Kidney tubule cell (primary cell): ENCODE data around the gene IGLL5.

Experiments
- DNase-seq: peaks from one replicate; pipeline ENCODE4 v3.0.0-alpha.2; 2018; ENCODE audit warnings: low spot score

The IGLL5 gene

DNA sequence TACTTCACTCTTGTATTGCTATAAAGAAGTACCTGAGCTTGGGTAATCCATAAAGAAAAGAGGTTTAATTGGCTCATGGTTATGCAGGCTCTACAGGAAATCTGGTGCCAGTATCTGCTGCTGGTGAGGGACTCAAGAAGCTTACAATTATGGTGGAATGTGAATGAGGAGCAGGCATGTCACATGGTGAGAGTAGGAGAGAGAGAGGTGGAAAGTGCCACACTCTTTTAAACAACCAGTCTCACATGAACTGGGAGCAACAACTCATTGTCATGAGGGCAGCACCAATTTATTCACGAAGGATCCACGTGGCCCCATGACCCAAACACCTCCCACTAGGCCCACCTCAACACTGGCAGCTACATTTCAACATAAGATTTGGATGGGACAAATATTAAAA, 24.6 kb upstream of the IGLL5 start:
- no peak for DNase-seq

DNA sequence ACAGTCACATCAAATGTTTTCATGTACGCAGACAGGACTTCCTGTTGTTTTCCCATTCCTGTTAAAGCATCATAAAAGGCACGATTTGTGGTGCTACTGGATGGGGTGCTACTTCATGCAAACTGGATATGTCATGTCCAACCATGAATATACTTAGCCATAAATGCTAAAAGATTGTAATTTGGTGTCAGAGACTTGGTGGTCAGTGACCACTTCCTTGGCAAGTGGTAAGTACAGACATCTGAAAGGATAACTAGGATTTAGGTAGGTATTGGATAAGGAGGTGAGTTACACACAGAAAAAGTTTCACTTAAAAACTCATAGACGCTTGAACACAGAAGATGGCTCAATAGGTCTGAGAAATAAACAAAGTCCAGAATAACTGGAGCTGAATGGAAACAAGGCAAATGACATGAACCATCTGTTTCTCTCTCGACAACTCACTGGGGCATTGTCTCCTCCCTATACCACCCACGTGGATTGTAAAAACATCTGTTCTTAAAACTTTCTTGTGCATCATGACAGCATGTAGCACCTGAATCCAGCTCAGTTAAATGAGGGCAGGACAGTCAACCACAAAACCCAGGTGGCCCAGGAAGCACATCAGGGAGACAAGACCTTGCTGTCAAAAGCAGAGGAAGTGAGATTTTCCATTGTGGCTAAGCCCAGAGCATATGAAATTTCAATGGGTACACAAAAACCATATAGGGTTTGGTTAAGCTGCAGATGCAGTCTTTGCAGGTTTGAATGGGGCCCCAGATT, 22.1 kb upstream of the IGLL5 start:
- DNase-seq: no peak

DNA sequence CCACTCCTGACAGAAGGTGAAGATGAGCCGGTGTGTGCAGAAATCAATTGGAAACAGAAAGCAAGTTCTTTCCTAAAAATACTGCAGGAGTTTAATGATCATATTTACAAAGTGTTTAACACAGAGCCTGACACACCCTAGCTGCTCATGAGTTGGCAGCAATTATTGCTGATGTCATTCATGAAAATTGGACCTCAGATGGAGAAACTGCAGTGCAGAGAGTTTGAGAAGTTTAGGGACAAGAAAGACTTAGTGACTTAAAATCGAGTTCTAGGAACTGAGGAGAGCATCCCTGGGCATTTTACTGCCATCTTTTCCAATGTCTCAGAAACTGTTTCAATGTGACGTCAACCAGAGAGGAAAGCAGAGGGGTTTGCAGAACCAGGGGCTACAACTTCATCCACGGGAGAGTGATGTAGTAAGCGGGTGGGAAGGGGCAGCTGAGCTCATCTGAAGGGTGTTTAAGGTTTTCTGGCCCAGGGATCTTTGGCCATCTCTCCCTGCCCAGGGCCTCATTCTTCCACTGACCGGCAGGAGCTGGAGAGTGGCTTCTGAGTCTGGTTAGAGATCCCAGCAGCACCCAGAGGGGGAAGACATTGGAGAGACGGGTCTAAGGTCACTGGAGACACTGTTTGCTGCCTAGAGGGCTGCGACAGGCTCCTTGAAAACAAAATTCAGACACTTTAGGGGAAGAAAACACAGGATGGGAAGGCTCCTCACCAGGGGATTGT, 21.1 kb upstream of the IGLL5 start:
- no peak for DNase-seq

DNA sequence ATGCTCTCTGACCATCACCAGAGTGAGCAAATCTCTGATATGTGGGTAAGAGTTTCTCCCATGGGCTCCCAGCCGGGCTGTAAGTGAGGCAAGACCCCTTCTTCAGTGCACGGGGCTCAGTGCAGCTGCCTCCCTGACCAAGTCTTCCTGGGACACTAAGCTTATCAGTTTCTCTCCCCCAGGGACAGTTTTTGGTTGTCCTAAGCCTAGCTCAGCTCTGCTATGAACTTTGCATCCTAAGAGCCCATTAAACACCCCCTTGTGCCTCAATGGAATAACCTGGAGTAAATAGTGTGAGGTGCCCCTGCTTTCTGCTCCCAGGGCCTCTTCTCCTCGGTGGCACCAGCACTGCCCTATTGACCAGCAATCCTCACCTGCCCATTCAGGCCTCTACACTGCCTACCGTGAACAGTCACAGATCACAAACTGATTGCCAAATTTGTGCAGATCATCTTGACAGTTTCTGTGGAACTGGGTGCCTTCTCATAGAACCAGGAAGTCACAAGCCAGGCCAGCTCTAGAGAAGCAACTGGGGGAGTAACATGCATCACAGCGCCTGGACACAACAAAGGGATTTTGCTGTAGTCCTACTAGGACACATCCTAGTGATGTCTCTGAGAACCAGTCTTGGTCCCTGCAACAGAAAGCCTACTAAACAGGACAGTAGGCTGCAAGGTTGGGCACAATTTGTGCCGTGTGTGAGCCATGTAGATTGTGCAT, 19.5 kb upstream of the IGLL5 start:
- DNase-seq: no peak

DNA sequence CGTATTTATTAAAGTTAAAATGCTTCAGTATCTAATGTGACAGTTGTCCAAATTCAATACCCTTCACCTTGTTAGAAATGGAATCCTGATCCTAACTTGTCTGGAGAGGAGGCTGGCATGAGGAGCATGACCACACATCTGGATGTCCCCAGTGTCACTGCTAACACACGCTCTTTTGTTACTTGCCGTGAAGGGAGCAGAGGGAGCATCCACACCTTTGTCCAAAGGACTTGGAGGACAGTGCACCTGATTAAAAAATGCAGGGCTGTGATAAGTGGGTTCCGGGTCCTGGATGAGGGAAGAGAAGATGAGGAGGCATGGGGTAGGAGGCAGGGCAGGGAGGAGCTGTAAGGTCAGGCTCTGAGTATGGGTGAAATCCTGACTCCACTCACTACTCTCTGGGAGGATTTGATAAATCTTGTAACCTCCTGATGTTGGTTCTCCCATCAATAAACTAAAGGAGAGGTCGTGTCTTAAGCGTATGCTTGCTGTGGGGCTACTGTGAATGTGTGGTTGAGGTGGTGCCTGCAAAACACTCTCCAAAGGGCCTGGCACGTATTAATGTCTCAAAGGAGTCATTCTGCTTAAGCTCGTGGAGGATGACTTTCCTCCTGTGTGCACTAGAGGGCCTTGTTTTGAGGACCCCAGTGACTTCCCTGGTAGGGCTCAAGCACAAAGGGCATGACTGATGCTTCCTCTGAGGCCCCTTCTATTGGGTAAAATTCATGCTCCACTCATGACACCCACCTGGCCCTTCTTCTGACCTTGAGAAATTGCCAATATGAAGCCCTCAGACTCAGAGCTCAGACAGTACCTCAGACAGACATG, 16.8 kb upstream of the IGLL5 start:
- DNase-seq: no peak

DNA sequence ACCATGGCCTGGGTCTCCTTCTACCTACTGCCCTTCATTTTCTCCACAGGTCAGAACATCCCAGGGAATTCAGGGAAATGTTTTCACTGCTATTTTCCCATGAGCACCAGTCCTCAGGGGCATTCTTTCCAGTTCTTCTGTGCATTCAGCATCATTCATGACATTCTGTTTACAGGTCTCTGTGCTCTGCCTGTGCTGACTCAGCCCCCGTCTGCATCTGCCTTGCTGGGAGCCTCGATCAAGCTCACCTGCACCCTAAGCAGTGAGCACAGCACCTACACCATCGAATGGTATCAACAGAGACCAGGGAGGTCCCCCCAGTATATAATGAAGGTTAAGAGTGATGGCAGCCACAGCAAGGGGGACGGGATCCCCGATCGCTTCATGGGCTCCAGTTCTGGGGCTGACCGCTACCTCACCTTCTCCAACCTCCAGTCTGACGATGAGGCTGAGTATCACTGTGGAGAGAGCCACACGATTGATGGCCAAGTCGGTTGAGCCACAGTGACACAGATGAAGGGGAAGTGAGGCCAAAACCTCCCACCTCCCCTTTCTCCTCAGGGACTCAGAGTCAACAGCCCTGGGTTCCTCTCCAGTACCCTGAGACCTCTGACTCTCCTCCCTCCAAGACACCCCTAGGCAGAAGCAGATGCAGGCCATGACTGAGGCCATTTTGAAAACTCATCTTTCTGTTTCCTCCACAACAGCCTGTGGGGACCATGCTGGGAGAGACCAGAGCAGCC, 15.9 kb upstream of the IGLL5 start:
- DNase-seq: no peak

DNA sequence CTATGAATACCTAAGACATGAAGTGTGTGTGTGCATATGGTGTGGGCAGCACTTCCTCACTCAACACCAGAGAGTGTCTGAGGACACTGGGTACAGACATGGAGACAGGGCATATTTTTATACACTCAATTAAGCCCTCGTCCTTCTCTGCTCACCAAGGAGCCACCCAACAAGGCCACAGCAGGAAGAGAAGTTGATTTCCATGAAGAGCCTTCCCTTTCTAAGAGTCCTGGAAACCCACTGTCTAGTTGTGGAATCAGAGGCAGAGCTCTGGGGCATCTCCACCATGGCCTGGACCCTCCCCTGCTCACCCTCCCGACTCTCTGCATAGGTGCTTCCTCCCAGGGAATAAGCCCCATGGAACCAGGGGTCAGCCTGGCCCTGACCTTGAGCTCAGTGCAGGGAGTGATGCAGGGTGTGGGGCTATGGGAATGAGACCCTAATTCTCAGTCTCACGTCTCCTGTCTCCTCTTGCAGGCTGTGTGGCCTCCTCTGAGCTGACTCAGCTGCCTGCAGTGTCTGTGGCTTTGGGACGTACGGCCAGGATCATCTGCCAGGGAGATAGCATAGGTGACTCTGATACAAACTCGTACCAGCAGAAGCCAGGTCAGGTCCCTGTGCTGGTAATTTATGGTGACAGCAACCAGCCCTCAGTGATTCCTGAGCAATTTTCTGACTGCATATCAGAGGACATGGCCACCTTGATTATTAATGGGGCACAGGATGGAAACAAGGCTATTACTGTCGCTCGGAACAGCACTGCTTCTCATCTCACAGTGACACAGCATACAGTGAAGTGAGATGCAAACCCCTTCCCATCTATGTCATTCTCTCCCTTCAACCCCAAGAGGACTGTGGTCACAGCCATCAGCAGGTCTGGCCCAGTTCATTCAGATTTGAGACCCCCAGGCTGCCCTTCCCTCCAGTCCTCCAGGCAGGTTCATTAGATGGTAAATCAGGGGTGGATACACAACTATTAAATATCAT, 14.6 kb upstream of the IGLL5 start:
- DNase-seq: no peak

DNA sequence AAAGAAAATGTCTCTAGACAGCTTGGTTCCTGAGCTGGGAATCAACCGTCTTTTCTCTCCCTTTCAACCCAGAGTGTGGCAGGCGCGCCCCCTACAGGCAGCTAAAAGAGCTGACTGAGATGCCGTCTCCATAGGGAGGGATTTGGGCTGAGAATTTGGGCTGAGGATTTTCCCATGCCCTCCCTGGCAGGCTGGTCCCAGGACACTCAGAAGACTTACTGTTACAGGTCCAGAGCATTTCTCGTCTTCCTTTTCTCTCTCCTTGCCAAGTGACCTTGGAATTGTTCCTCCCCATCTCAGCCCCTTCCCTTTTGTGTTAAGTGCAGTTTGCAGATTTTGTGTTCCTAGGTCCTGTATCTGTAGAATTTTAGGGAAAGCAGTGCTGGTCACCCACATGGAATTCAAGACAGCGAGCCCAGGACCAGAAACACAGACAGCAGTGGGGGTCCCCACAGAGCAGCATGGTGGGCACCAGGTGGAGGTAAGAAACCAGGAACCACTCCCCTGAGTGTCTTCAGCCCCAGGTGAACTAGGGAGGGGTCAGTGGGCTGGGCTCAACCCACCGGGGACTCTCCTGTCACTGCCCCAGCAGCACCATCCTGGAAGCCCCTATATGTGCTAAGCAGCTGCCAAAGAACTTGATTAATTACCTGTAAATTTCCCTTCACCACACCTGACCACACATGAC, 9.9 kb upstream of the IGLL5 start:
- peak; percentile 62 for DNase-seq

DNA sequence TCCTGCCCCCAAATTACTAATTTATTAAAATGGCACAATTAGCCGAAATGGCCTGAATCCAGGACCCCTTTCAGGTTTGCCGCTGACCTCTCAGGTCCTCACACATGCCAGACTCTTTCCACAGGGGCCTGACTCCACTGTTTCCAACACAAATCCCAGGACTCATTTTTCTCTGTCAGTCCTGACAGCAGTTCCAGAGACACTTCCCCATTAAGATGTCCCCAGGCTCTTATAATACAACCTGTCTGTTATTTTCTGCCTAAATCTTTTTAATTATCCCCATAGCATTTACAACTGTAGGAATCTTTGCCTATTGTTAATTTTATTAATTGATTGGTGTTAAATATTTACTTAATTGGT, 9.4 kb upstream of the IGLL5 start:
- no peak for DNase-seq

DNA sequence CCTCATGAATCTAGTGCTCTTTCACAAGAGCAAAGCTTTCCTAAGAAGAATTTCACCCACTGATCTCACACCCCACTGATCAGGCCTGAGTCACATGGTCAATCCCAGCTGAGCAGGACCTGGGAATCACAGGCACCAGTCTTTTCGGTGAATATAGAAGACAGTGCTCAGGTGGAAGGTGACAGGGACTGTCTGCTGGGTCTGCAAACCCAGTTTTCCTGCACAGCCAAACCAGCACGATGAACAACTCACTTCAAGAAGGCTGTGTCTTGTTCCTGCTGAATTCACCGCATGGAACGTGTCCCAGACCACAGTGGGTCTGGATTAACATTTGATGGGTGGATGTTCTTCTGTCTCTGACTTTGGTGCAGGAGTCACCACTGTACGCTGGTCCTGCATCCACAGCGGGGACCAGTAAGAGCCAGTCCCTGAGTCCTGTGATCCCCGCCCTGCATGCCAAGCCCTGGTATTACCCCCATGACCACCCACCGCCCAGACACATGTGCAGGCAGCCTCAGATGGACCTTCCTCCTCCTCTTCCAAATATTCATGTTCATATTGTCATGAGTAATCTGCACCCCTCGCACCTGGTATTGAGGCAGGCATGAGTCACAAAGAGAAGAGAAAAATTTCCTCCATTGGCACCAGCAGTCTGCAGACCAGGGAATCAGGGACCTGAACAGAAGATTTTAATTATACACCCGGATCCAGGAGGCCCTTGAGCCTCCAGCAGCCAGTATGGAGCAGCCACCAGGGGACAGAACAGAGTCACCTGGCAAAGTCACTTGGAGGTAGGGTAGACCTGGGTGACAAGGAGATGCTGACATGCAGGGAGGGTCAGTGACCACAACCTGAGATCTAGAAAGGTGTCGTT, 8.6 kb upstream of the IGLL5 start:
- DNase-seq: peak; percentile 10

DNA sequence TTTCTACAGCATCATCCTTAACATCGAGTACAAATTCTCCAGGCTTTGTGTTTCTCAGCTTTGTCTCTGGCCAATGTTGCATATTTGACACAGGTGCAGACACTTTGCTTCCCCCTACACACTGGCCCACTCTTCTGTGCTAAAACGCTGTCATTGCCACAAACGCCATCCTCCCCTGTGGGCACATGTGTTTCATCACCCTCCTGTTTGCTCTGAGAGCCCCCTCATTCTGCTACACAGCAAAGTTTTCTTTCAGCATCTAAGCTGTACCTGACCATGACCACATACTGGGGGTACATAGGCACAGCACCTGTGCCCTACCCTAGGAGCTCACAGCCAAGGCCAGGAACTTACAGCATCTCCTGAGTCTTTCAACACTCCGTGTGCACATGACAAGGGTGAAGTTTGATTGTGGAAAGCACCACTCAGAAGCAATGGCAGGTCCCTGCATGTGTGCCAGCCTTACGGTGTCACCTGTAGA, 7.9 kb upstream of the IGLL5 start:
- no peak for DNase-seq

DNA sequence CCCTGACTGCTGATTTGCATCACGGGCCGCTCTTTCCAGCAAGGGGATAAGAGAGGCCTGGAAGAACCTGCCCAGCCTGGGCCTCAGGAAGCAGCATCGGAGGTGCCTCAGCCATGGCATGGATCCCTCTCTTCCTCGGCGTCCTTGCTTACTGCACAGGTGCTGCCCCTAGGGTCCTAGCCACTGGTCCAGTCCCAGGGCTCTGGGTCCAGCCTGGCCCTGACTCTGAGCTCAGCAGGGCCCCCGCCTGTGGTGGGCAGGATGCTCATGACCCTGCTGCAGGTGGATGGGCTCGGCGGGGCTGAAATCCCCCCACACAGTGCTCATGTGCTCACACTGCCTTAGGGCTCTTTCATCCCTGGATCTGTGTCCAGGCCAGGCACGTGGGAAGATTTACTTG, 7.0 kb upstream of the IGLL5 start:
- DNase-seq: no peak

DNA sequence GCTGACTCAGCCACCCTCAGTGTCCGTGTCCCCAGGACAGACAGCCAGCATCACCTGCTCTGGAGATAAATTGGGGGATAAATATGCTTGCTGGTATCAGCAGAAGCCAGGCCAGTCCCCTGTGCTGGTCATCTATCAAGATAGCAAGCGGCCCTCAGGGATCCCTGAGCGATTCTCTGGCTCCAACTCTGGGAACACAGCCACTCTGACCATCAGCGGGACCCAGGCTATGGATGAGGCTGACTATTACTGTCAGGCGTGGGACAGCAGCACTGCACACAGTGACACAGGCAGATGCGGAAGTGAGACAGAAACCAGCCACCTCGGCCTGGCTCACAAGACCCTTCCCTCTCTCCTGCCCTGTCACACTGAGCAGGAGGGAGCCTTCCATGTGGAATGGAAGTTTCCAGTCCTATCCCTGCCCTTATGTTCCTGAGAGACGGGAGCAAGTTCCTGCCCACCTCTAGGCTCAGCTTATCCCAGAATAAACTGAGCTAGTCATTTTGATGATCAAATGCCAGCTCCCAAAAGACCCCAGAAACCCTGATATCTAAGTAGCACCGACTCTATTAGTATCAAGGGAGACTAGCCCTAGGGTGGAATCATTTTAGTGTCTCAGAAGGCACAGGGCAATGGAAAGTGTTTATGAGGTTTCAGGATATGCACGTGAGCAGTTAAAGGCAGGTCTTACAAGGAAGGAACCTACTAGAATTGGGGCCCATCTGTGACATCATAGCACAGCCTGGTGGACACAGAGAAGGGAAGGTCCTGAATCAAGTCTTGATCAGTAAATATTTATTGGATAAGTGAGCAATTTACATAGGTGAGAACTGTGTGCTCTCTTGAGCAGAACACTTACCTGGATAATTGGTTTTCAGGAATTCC, 6.3 kb upstream of the IGLL5 start:
- peak; percentile 3 for DNase-seq

DNA sequence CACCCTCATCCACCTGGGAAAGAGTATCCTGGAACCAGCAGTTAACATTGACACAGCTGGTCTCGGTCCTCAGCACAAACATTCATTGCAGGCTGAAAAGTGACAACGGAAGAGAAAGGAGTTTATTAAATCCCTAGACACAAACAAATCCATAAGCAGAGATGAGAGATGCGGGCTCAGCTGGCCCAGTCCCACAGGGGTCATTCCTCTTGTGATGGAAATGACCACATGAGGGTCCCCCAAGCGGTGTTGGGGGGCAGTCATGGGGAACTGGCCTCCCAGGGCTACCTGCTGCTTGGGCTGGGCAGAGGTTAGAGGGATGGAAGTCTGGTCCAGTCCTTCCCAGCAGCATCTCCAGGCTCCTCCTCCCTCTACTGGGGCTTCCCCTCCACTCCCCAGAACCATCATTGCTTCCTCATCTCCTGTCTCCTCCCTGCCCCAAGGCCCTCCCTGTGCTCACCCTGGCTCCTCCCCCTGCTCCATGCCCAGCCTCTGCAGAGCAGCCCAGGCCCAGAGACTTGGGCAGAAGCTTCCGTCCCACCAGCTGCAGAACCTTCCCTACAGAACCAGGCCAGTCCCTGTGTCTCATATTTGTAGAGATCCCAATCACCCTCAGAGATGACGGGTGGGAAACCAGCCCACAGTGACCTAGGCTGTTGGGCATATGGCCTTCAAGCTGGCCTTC, 5.4 kb upstream of the IGLL5 start:
- peak; percentile 43 for DNase-seq

DNA sequence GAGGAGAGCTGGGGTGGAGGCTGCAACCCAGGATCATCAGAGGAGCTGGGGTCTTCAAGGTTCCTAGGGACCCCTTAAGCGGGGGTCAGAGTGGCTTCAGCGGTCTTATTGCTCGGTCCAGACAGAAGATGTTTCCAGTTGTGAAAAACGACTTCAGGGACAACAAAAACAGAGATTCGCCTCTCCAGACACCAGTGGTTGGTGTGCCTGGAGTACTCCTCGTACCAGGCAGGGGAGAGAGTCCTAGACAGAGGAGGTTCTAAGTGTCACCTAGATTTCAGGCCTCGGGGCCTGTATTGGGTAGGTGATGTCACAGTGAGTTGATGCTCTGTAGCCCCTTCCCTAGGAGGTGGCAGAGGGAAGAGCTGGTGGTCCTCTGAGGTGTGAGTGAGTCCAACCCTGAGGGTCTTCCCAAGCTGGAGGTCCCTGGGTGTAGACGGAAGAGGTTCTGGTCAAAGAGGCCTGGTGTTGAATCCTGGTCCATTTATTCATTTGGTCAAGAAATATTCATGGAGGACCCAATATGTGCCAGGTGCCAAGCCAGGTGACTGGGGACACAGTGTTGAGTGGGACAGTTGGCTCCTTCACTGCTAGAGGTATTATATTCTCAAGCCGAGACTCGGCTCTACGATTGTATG, 4.4 kb upstream of the IGLL5 start:
- no peak for DNase-seq
